ENCODE results near the gene UBE2E2.

GRCh38 chr3:23448998-23449537 is 245.9 kb downstream of the UBE2E2 start:
- TF ChIP-seq, protein P1, sequence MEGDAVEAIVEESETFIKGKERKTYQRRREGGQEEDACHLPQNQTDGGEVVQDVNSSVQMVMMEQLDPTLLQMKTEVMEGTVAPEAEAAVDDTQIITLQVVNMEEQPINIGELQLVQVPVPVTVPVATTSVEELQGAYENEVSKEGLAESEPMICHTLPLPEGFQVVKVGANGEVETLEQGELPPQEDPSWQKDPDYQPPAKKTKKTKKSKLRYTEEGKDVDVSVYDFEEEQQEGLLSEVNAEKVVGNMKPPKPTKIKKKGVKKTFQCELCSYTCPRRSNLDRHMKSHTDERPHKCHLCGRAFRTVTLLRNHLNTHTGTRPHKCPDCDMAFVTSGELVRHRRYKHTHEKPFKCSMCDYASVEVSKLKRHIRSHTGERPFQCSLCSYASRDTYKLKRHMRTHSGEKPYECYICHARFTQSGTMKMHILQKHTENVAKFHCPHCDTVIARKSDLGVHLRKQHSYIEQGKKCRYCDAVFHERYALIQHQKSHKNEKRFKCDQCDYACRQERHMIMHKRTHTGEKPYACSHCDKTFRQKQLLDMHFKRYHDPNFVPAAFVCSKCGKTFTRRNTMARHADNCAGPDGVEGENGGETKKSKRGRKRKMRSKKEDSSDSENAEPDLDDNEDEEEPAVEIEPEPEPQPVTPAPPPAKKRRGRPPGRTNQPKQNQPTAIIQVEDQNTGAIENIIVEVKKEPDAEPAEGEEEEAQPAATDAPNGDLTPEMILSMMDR (conservative IDR thresholded peaks at IDR 0.05; ENCODE audit: low read length): no peak
- no peak for TF ChIP-seq EZH2phosphoT487 (IDR thresholded peaks at IDR 0.05; ENCODE audit: borderline replicate concordance, low read depth, low read length)

Measured in OCI-LY7 (cell line).